HUES6 (cell line): ENCODE measurements around the gene NCAPD3.
A peak's percentile ranks its signal among the peaks of the same experiment; 100 is the strongest.

Experiments used
- H3K27ac ChIP-seq: 2 replicates; pipeline ENCODE4 v1.7.0; 2013; ENCODE audit warnings: low read depth, mild to moderate bottlenecking, low read length, inconsistent platforms
- H3K27me3 ChIP-seq: 2 replicates; pipeline ENCODE4 v1.6.1; 2013; ENCODE audit warnings: low read length; ENCODE audit not compliant: control insufficient read depth, insufficient read depth
- H3K36me3 ChIP-seq: 2 replicates; pipeline ENCODE4 v1.6.1; 2013; ENCODE audit warnings: low read length; ENCODE audit not compliant: control insufficient read depth, insufficient read depth
- H3K4me1 ChIP-seq: 2 replicates; pipeline ENCODE4 v1.6.1; 2013; ENCODE audit warnings: low read length; ENCODE audit not compliant: control insufficient read depth, insufficient read depth
- H3K4me3 ChIP-seq: 2 replicates; pipeline ENCODE4 v1.5.1; 2013; ENCODE audit warnings: low read depth, low read length
- H3K9ac ChIP-seq: one replicate; pipeline ENCODE4 v1.6.1; 2013; ENCODE audit warnings: mild to moderate bottlenecking, low read length
- H3K9me3 ChIP-seq: 2 replicates; pipeline ENCODE4 v1.6.1; 2013; ENCODE audit warnings: low read depth, low read length; ENCODE audit not compliant: control insufficient read depth, insufficient read depth

NCAPD3 gene, protein sequence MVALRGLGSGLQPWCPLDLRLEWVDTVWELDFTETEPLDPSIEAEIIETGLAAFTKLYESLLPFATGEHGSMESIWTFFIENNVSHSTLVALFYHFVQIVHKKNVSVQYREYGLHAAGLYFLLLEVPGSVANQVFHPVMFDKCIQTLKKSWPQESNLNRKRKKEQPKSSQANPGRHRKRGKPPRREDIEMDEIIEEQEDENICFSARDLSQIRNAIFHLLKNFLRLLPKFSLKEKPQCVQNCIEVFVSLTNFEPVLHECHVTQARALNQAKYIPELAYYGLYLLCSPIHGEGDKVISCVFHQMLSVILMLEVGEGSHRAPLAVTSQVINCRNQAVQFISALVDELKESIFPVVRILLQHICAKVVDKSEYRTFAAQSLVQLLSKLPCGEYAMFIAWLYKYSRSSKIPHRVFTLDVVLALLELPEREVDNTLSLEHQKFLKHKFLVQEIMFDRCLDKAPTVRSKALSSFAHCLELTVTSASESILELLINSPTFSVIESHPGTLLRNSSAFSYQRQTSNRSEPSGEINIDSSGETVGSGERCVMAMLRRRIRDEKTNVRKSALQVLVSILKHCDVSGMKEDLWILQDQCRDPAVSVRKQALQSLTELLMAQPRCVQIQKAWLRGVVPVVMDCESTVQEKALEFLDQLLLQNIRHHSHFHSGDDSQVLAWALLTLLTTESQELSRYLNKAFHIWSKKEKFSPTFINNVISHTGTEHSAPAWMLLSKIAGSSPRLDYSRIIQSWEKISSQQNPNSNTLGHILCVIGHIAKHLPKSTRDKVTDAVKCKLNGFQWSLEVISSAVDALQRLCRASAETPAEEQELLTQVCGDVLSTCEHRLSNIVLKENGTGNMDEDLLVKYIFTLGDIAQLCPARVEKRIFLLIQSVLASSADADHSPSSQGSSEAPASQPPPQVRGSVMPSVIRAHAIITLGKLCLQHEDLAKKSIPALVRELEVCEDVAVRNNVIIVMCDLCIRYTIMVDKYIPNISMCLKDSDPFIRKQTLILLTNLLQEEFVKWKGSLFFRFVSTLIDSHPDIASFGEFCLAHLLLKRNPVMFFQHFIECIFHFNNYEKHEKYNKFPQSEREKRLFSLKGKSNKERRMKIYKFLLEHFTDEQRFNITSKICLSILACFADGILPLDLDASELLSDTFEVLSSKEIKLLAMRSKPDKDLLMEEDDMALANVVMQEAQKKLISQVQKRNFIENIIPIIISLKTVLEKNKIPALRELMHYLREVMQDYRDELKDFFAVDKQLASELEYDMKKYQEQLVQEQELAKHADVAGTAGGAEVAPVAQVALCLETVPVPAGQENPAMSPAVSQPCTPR (N-terminal part only)

DNA sequence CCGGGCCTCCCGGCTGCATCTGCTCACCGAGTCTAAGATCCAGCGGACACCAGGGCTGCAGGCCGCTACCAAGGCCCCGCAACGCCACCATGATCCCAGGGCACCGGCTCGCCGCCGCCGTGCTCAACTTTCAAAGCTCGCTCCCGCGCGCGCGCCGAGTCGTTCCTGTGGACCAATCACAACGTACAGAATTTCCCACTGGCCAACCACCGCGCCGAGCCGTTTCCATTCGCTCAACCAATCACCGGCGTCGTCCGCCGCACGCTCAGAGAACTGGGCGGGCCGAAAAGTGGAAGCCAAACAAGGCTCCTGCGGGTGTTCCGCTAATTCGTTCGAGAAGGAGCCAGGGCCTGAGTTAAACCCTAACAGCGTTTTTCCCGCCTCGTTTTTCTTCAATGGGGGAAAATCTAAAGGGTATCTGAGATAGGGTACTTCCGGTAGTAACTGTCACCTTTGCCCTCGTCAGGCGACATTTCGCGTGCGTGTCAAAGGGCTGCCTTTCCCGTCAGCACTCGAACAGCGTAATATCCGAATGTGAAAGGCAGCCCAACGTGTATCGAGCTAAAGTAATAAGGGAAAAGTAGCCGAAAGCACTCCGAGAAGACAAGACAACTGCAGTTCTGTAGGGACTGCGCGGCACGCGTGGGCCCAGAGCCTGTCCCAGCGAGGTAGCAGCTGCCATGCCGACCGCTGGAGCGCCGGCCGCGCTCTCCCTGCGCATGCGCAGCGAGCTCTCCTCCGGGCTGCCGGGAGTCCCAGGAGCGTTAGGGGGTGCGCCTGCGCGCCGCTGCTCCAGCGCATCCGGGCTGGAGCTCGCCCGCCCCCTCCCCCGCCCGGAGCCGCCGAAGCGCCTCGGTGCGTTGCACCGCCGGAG lies at the start of gene NCAPD3, which contains the start of gene VPS26B:
NCAPD3 (minus strand) TSS at position 132 of the 874 bp plus-strand sequence; CDS start at position 91, 41 bp downstream.
VPS26B (plus strand) TSS at position 836 of the 874 bp plus-strand sequence. CDS start 452 bp downstream, outside the sequence.
- Histone ChIP-seq H3K36me3 (peaks cover 13% of the 10 kb centered on the region), H3K4me3 (peak within 1 kb of the TSS; percentile 93), H3K27me3 (peaks cover 7% of the 10 kb centered on the region; the same call in 1 of the 2 replicates), H3K4me1 (peaks cover 21% of the 10 kb centered on the region), H3K9ac (peak within 1 kb of the TSS; percentile 78), H3K27ac (peak within 1 kb of the TSS; percentile 50; the same call in 1 of the 2 replicates), H3K9me3 (no peaks in the 10 kb centered on the region)

- H3K27ac ChIP-seq, result no peak overlapping the region; the same call in 1 of the 2 replicates
- H3K36me3 ChIP-seq, result peaks cover 3% of the 10 kb centered on the region; the same call in 1 of the 2 replicates
- H3K9me3 ChIP-seq, result peaks cover under 1% of the 10 kb centered on the region; the same call in 1 of the 2 replicates
- H3K4me1 ChIP-seq, result peaks cover 52% of the 10 kb centered on the region
- peak overlapping the region; percentile 78 for H3K4me3 ChIP-seq
- no peak overlapping the region for H3K9ac ChIP-seq
- H3K27me3 ChIP-seq, result peaks cover 25% of the 10 kb centered on the region
Measured at GRCh38 chr11:134273317-134273712, 49.5 kb upstream of the NCAPD3 start.

DNA sequence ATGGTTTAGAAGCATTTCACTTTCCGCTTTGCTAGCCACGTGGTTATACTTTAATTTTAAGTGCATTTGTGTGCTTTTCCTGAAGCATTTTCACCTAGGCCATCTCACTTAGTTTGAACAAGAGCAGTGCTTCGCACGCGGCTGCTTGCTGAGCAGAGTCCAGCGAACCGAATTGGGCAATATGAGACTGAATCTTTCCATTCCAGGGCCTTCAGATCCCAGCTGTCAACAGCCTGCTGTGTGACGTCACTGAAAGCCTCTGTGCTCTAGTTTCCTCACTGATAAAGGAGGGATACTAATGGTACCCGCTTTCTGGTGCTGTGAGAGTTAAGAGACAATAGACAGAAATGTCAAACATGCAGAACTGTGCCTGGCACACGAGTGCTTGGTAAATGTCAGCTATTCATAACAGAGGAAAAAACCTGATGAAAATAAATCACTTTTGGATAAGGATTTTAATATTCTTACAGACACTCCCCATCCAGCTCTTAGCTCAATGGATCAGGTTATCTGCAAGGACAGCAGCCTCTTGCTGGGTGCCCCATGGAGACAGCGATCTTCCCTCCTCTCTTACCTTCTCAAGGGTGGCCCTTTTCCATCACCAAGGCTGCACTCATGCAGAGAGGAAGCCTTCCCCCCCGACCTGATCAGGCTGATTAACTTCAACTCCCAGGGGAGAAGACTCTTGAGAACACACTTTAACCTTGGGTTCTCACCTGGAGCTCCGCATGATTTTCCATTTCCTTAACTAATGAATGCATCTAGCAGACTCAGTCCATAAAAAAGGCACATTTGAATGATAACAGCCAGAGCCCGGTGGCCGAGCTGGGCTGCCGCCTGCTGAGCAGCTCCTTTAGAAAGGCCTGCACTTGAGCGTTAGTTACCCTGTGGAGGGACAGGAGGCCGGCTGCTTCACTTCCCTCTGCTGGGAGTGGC lies 48.9 kb upstream of the NCAPD3 start:
- Histone ChIP-seq H3K27ac (peak overlapping the region; percentile 5; the same call in 1 of the 2 replicates), H3K36me3 (no peaks in the 10 kb centered on the region), H3K9me3 (no peaks in the 10 kb centered on the region), H3K27me3 (peaks cover 25% of the 10 kb centered on the region), H3K4me1 (peaks cover 53% of the 10 kb centered on the region), H3K4me3 (peak overlapping the region; percentile 78), H3K9ac (peak overlapping the region; percentile 9)

- no peak overlapping the region for H3K9ac ChIP-seq
- H3K36me3 ChIP-seq, result no peaks in the 10 kb centered on the region
- H3K4me1 ChIP-seq, result peaks cover 59% of the 10 kb centered on the region
- H3K27ac ChIP-seq, result 0 out of 2 replicates have a peak overlapping the region, but pooled peaks have one; percentile 5
- H3K4me3 ChIP-seq, result no peak overlapping the region
- no peaks in the 10 kb centered on the region for H3K9me3 ChIP-seq
- peaks cover 21% of the 10 kb centered on the region for H3K27me3 ChIP-seq
Measured at GRCh38 chr11:134271978-134272377, 48.2 kb upstream of the NCAPD3 start.

GRCh38 chr11:134270250-134270714 lies 46.5 kb upstream of the NCAPD3 start:
- H3K27me3 ChIP-seq, result peaks cover 10% of the 10 kb centered on the region
- H3K4me1 ChIP-seq, result peaks cover 69% of the 10 kb centered on the region

DNA sequence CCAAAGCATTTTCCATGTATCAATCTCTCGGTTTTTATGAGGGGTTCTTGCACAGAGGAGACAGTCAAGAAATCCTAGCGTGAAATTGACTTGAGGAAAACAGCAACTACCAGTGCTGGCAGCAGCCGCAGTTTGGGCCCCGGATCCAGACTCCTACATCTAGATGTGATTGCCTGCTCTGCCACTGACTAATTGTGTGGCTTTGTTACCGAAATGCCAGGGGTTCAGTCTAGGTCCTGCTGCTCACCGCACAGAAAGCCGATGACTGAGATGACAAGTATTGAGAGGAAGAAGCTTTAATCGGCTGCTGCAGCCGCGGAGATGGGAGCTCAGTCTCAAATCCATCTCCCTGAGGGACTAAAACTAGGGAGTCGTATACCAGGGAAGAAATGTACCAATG lies 44.2 kb upstream of the NCAPD3 start:
- peaks cover 9% of the 10 kb centered on the region for H3K36me3 ChIP-seq
- no peak overlapping the region for H3K4me3 ChIP-seq
- H3K9me3 ChIP-seq, result no peaks in the 10 kb centered on the region
- no peak overlapping the region for H3K9ac ChIP-seq
- no peaks in the 10 kb centered on the region for H3K27me3 ChIP-seq
- H3K27ac ChIP-seq, result no peak overlapping the region
- H3K4me1 ChIP-seq, result peaks cover 51% of the 10 kb centered on the region

More at GRCh38 chr11:134270250-134270714, 46.5 kb upstream of the NCAPD3 start:
- H3K9me3 ChIP-seq, result no peaks in the 10 kb centered on the region
- no peak overlapping the region for H3K27ac ChIP-seq
- no peak overlapping the region for H3K4me3 ChIP-seq
- no peaks in the 10 kb centered on the region for H3K36me3 ChIP-seq
- no peak overlapping the region for H3K9ac ChIP-seq

- H3K36me3 ChIP-seq, result peaks cover 14% of the 10 kb centered on the region
- H3K27ac ChIP-seq, result no peak overlapping the region
- H3K4me3 ChIP-seq, result no peak overlapping the region
- H3K9me3 ChIP-seq, result no peaks in the 10 kb centered on the region
- H3K27me3 ChIP-seq, result no peaks in the 10 kb centered on the region
- H3K4me1 ChIP-seq, result peaks cover 46% of the 10 kb centered on the region
- H3K9ac ChIP-seq, result no peak overlapping the region
Measured at GRCh38 chr11:134267461-134267860, 43.7 kb upstream of the NCAPD3 start.

DNA sequence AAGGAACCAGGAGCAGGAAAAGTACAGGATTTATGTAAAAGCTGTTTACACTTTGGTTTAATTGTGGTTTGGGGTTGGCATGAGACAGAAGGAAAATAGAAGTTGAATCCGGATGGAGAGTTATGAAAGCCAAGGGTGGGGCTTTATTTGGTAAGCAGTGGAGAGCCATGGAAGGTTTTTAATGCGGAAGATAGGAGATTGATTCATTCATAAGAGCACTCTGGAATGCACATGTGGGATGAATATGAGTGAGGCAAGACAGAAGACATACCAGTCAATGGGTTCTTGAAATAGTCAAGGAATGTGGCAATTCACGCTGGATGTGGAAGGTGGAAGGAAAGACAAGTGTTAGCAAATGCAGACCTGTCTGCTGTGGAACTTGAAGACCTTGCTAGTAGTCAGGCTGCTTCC lies 43.1 kb upstream of the NCAPD3 start:
- Histone ChIP-seq H3K4me1 (peaks cover 41% of the 10 kb centered on the region), H3K9ac (no peak overlapping the region), H3K9me3 (no peaks in the 10 kb centered on the region), H3K27me3 (no peaks in the 10 kb centered on the region), H3K36me3 (peaks cover 21% of the 10 kb centered on the region), H3K4me3 (no peak overlapping the region), H3K27ac (no peak overlapping the region)

DNA sequence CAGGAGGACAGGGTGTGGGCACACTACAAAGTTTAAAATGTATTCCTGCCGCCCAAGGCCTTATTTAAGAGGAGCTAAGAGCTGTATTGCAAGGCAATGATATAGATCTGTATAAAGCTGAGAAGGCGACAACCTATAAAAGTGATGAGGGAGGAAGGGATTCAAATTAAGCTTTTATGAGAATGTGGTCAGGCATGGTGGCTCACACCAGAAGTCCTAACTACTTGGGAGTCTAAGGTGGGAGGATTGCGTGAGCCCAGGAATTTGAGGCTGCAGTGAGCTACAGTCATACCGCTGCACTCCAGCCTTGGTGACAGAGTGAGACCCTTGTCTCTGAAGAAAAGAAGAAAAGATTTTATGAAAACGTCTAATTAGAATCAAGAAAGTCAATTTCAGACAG lies 42.7 kb upstream of the NCAPD3 start:
- Histone ChIP-seq H3K27me3 (no peaks in the 10 kb centered on the region), H3K27ac (no peak overlapping the region), H3K9me3 (no peaks in the 10 kb centered on the region), H3K4me3 (no peak overlapping the region), H3K36me3 (peaks cover 25% of the 10 kb centered on the region), H3K9ac (no peak overlapping the region), H3K4me1 (peaks cover 37% of the 10 kb centered on the region)
